Activated CD4-positive, alpha-beta T cell treated with anti-CD3 and anti-CD28 coated beads, Interleukin-2, Interleukin-4, amounts not matched to agents 100 ng/mL and 50 ng/mL, durations not matched to agents 16 hours and 8 hours (primary cell): Measurements from ENCODE around the gene COA1.
"Not testable (repeated sequence)": the region's sequence is repeated elsewhere in the genome, so short reads cannot be mapped to it uniquely, and the experiment has no call there.

Experiments used
- DNase-seq: peaks from one replicate; pipeline ENCODE4 v3.0.0-alpha.2; 2020; ENCODE audit warnings: low spot score

COA1 gene

GRCh38 chr7:43687866-43688265 lies 41.5 kb downstream of the COA1 start:
- DNase-seq = not testable (repeated sequence)

DNA sequence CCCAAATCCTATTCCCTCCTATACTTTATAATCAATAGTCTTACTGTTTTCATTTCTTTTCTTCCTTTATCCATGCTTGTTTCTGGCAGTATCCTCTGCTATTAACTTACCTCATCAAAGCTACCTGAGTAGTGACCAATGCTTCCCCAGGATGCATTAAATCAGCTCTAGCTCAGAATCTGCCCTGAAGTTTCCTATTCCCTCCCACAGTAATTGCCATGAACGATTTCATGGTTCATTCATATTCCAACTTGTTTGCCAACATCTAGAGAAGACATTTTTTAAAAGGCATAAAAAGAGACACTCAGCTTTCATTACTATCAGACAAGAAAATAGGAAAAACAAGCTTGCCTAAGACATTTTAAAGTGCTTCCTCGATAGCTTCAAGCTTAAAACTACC lies 42.3 kb downstream of the COA1 start:
- DNase-seq = no peak

DNA sequence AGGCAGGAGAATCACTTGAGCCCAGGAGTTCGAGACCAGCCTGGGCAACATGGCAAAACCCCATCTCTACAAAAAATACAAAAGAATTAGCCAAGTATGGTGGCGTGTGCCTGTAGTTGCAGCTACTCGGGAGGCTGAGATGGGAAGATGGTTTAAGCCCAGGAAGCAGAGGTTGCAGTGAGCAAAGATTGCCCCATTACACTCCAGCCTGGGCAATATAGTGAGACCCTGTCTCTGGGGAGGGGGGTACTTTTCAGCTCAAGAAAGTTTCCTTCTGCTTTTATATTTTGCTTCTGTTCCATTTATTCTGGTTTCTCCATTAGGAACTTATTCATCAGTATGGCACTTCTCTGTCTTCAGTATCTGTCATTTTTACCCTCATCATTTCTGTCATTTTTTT lies 48.6 kb downstream of the COA1 start:
- no peak for DNase-seq

- DNase-seq = peak; percentile 15
Measured at GRCh38 chr7:43679210-43680068, 49.9 kb downstream of the COA1 start.

DNA sequence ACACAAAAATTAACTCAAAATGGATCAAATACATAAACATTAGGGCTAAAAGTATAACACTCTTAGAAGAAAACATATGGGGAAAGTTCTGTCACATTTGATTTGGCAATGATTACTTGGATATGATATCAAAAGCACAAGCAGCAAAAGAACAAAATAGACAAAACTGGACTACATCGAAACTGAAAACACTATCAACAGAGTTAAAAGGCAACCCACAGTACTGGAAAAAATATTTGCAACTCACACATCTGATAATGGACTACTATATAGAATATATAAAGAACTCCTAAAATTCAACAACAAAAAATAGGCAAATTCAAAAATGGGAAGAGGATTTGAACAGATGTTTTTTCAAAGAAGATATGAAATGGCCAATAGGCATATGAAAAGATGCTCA lies 51.0 kb downstream of the COA1 start:
- no peak for DNase-seq

DNA sequence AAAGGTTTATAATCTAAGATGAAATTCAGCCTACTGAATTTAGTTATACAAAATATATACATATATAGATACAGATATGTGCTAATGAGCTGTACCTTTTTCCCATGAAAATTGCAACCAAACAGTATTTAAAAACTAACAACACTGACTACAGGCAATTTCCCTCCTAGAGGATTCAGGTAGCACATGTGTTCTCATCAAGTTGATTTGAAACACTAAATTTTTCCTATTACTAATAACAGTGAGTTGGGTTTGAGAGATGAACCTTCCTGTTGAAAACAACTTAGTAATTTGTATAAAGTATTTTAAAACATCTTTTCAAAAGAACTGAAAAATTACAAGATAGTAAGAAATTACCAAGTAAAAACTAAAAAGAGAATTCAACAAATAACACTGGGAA lies 51.5 kb downstream of the COA1 start:
- no peak for DNase-seq

- no peak for DNase-seq
Measured at GRCh38 chr7:43674559-43675436, 54.5 kb downstream of the COA1 start.

GRCh38 chr7:43673243-43673976 lies 55.9 kb downstream of the COA1 start:
- not testable (repeated sequence) for DNase-seq

GRCh38 chr7:43671521-43671920 lies 57.8 kb downstream of the COA1 start:
- DNase-seq = no peak

DNA sequence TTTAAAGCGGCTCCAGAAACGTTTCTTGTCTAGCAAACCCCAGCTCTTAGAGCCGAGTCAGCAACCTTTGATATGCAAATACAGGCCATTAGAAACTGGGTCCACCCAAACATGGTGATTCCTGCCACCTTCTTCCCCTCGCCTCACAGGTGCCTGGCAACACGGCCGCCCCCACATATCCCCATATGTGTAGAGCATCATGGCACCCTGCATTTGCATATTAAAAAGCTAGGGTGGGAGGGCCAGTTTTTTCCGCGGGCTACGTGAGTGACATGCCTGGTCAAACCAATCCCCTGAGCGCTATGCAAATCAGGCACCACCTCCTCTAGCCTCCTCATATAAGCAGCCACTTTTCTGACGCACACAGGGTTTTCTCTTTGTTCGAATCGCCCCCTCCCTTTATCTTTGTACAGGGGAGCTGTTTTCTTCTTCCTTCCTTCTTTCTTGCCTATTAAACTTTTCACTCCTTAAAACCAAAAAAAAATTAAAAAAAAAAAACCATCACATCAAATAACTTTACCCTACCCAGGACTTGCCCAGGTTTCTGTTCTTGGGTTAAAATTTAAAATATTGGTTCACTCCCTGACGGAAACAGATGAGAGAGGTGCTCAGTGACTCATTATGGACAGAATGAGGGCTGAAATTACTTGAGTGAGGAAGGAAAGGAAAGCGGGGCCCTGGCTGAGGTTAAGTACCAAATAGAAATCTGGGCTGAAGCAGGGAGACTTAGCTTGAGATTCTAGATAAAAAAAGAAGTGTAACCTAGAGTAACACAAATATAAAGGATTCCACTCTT lies 59.8 kb downstream of the COA1 start:
- peak; percentile 77 for DNase-seq

GRCh38 chr7:43668035-43668434 lies 61.3 kb downstream of the COA1 start:
- DNase-seq = no peak

DNA sequence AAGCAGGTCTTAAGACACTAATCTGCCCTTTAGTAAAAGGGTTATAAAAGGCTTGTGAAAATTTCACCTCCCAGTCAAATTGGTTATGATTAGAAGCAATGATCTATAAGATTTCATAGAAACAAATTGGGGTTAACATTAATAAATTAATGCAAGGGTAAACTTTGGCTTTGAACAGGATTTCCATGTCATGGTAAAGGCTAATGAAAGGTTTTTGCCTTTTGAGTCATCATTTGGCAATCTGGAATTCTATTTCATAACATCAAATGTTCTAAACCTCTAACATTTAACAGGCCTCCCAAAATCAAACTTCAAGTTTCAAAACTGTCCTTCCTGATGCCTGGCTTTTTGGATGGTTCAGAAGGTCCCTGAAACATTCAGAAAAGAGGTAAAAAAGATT lies 62.4 kb downstream of the COA1 start:
- DNase-seq = no peak

DNA sequence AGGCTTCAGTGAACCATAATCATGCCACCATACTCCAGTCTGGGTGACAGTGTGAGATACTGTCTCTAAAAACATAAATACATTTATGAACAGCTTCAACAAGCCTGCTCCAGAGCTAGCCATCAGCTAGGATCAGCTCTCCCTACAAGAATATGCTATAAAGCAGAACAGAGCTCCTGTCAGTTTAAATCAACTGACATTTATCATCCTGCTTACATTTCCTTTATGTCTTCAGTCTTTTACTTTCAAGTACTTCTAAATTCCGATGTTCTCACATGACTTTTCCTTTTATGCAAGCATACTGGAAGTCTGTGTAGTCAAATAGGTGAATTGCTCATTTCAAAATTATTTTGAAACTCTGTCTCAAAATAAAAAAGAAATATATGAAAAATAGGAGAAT lies 64.6 kb downstream of the COA1 start:
- DNase-seq = no peak

DNA sequence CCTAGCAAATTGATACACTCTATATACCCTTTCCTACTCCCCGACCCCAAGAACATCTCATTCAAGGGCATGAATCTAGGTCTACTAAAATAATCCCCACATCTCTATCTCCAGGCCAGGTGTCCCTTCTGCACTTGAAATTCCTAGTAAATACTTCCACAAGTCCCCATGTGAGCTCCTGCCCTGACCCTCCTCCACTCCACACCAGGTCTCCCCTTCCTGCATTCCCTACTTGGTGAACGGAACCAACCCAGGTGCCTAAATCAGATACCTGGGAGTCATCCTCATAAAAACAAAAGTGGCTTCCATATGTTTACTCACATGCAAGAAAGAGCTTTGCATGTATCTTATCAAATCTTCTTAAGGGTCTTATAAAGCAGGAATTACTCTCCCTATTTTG lies 69.2 kb downstream of the COA1 start:
- no peak for DNase-seq

DNA sequence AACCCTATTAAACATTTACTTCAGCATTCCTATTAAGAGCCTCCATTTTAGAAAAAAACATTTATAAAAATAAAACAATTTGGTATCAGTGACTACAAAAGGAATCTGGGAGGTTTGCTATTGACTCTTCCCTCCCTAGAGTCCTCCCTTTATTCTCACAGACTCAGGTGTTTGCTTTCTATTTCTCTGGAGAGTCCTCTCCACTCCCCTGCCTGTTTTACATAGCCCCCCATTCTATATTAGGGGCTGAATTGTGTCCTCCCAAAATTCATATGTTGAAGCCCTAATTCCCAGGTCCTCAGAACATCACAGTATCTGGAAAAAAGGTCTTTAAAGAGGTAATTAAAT lies 69.8 kb downstream of the COA1 start:
- no peak for DNase-seq

- DNase-seq = peak; percentile 77
Measured at GRCh38 chr7:43658718-43659548, 70.4 kb downstream of the COA1 start.

DNA sequence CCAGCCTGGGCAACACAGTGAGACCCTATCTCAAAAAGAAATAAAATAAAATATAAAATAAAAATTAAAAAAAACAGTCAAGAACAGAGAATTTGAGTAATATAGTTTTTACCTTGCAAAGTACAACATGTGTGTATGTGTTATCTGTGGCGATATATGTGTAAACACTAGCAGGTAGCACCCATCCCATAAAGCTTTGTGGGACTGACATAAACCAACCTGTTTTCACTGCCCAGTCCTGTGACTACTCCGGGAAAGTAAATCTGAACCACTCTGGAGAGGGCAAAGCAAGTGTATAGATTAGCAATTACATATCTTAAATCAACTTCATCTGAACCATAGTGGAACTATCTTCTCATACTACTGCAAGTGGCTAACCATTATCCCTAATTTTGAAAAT lies 72.3 kb downstream of the COA1 start:
- DNase-seq = no peak

DNA sequence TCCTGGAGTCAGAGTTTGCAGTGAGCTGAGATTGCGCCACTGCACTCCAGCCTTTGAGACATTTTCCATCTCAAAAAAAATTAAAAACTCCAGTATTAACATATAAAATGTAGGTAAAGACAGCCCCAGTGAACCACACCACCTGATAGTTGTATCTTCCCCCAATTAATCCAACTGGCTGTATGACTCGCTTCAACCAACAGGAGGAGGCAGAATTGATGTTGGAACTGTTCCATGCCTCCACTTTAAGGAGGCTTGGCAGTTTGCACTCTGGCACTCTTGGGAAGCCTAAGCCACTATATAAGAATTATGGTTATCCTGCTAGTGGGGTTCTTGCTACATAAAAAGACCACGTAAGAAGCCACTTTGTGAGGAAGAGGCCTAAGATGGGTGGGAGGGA lies 73.7 kb downstream of the COA1 start:
- DNase-seq = no peak

- no peak for DNase-seq
Measured at GRCh38 chr7:43653891-43654504, 75.3 kb downstream of the COA1 start.

DNA sequence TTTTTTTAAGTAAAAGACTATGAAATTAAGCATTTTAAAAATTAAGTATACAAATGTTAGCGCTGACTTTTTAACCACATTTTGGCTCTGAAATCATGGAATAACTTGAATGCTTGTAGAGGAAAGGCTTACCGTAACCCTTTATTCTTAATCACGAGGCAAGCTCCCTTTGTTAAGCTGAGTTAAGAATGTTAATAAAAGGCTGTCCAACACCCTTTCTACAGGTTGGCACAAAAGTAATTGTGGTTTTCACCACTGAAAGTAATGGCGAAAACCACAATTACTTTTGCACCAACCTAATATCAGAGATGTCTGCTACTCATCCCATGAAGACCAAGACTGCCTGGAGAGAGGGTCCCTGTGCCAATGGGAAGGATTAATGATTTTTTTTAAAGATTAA lies 75.9 kb downstream of the COA1 start:
- DNase-seq = no peak
